ENCODE measurements around the gene LAMC3. TPM values are rescaled to one million over a fixed set of nuclear protein-coding genes. Genes with fewer than 3 reads are reported as not detected.

The LAMC3 gene
- total and polyA plus RNA-seq, 2 experiments from 2014 or later = not detected

- Histone ChIP-seq H3K27me3 (replicated peaks; ENCODE audit: insufficient read depth) (peaks cover 56% of the 10 kb centered on the region), H4K20me1 (ENCODE audit: insufficient read depth) (no peaks in the 10 kb centered on the region), H2AFZ (no peak overlapping the region), H3K9me3 (ENCODE audit: low read depth) (no peaks in the 10 kb centered on the region), H3K4me3 (no peak overlapping the region), H3K79me2 (ENCODE audit: insufficient read depth) (no peaks in the 10 kb centered on the region), H3K4me1 (ENCODE audit: insufficient read depth) (no peaks in the 10 kb centered on the region), H3K36me3 (ENCODE audit: low read depth) (no peaks in the 10 kb centered on the region), H3K9me2 (ENCODE audit: insufficient read depth) (no peaks in the 10 kb centered on the region), H3K27ac (no peak overlapping the region), H3F3A (ENCODE audit: insufficient read depth) (no peaks in the 10 kb centered on the region), H3K9ac (no peak overlapping the region), H3K4me2 (ENCODE audit: unreplicated experiment) (no peak overlapping the region)
- in situ Hi-C loops (cut with MboI) = no loop called here
- DNase-seq = no peak
- WGBS, 2 experiments (ENCODE audit: low coverage in 1 of 2, low lambda C conversion rate in 2 of 2, missing lambda C conversion rate in 2 of 2) = 43 to 59% methylated on average over 6 of the region's 6 CpGs
- TF ChIP-seq EZH2 (IDR thresholded peaks at IDR 0.05; ENCODE audit: insufficient read depth, poor library complexity, severe bottlenecking) (no peak), EZH2phosphoT487 (IDR thresholded peaks at IDR 0.05; ENCODE audit: insufficient read depth, low read depth) (no peak)
Measured at GRCh38 chr9:131012023-131012334, 3.0 kb downstream of the LAMC3 start.

GRCh38 chr9:131012396-131012917 is 3.5 kb downstream of the LAMC3 start:
- peaks cover 56% of the 10 kb centered on the region for H3K27me3 ChIP-seq (replicated peaks; ENCODE audit: insufficient read depth)
- no peak overlapping the region for H2AFZ ChIP-seq
- no peaks in the 10 kb centered on the region for H4K20me1 ChIP-seq (ENCODE audit: insufficient read depth)
- H3K4me1 ChIP-seq (ENCODE audit: insufficient read depth) = no peaks in the 10 kb centered on the region
- no peak overlapping the region for H3K27ac ChIP-seq
- no peaks in the 10 kb centered on the region for H3K36me3 ChIP-seq (ENCODE audit: low read depth)
- TF ChIP-seq EZH2phosphoT487 (IDR thresholded peaks at IDR 0.05; ENCODE audit: insufficient read depth, low read depth) = no peak
- TF ChIP-seq EZH2 (IDR thresholded peaks at IDR 0.05; ENCODE audit: insufficient read depth, poor library complexity, severe bottlenecking) = no peak
- no peaks in the 10 kb centered on the region for H3K79me2 ChIP-seq (ENCODE audit: insufficient read depth)
- DNase-seq = no peak
- no peak overlapping the region for H3K4me2 ChIP-seq (ENCODE audit: unreplicated experiment)
- no peaks in the 10 kb centered on the region for H3K9me3 ChIP-seq (ENCODE audit: low read depth)
- H3K9ac ChIP-seq = no peak overlapping the region
- no peaks in the 10 kb centered on the region for H3K9me2 ChIP-seq (ENCODE audit: insufficient read depth)
- H3F3A ChIP-seq (ENCODE audit: insufficient read depth) = no peaks in the 10 kb centered on the region
- no peak overlapping the region for H3K4me3 ChIP-seq
- in situ Hi-C loops (cut with MboI) = no loop called here
- 56 to 57% methylated on average over 22 of the region's 22 CpGs for WGBS, 2 experiments (ENCODE audit: low coverage in 1 of 2, low lambda C conversion rate in 2 of 2, missing lambda C conversion rate in 2 of 2)

GRCh38 chr9:131013015-131013755 is 4.2 kb downstream of the LAMC3 start:
- Histone ChIP-seq H3F3A (ENCODE audit: insufficient read depth) (no peaks in the 10 kb centered on the region), H3K9ac (no peak overlapping the region), H3K4me1 (ENCODE audit: insufficient read depth) (no peaks in the 10 kb centered on the region), H3K4me3 (no peak overlapping the region), H3K27me3 (replicated peaks; ENCODE audit: insufficient read depth) (peaks cover 53% of the 10 kb centered on the region), H3K27ac (no peak overlapping the region), H3K36me3 (ENCODE audit: low read depth) (no peaks in the 10 kb centered on the region), H2AFZ (no peak overlapping the region), H3K4me2 (ENCODE audit: unreplicated experiment) (no peak overlapping the region), H3K9me2 (ENCODE audit: insufficient read depth) (no peaks in the 10 kb centered on the region), H3K9me3 (ENCODE audit: low read depth) (no peaks in the 10 kb centered on the region), H3K79me2 (ENCODE audit: insufficient read depth) (no peaks in the 10 kb centered on the region), H4K20me1 (ENCODE audit: insufficient read depth) (no peaks in the 10 kb centered on the region)
- in situ Hi-C loops (cut with MboI) = no loop called here
- DNase-seq = no peak
- WGBS, 2 experiments (ENCODE audit: low coverage in 1 of 2, low lambda C conversion rate in 2 of 2, missing lambda C conversion rate in 2 of 2) = 85 to 89% methylated on average over 16 to 22 of the region's 22 CpGs
- TF ChIP-seq EZH2 (IDR thresholded peaks at IDR 0.05; ENCODE audit: insufficient read depth, poor library complexity, severe bottlenecking) = no peak
- no peak for TF ChIP-seq EZH2phosphoT487 (IDR thresholded peaks at IDR 0.05; ENCODE audit: insufficient read depth, low read depth)

- H3K9me2 ChIP-seq (ENCODE audit: insufficient read depth) = no peaks in the 10 kb centered on the region
- in situ Hi-C loops (cut with MboI) = no loop called here
- no peaks in the 10 kb centered on the region for H3K9me3 ChIP-seq (ENCODE audit: low read depth)
- no peaks in the 10 kb centered on the region for H4K20me1 ChIP-seq (ENCODE audit: insufficient read depth)
- H2AFZ ChIP-seq = no peak overlapping the region
- no peak overlapping the region for H3K27ac ChIP-seq
- no peaks in the 10 kb centered on the region for H3K79me2 ChIP-seq (ENCODE audit: insufficient read depth)
- no peaks in the 10 kb centered on the region for H3K36me3 ChIP-seq (ENCODE audit: low read depth)
- peaks cover 46% of the 10 kb centered on the region for H3K27me3 ChIP-seq (replicated peaks; ENCODE audit: insufficient read depth)
- DNase-seq = peak; percentile 24
- WGBS, 2 experiments (ENCODE audit: low coverage in 1 of 2, low lambda C conversion rate in 2 of 2, missing lambda C conversion rate in 2 of 2) = 69 to 72% methylated on average over 18 of the region's 18 CpGs
- no peaks in the 10 kb centered on the region for H3F3A ChIP-seq (ENCODE audit: insufficient read depth)
- H3K4me1 ChIP-seq (ENCODE audit: insufficient read depth) = no peaks in the 10 kb centered on the region
- no peak for TF ChIP-seq EZH2phosphoT487 (IDR thresholded peaks at IDR 0.05; ENCODE audit: insufficient read depth, low read depth)
- no peak for TF ChIP-seq EZH2 (IDR thresholded peaks at IDR 0.05; ENCODE audit: insufficient read depth, poor library complexity, severe bottlenecking)
- H3K9ac ChIP-seq = no peak overlapping the region
- H3K4me2 ChIP-seq (ENCODE audit: unreplicated experiment) = no peak overlapping the region
- no peak overlapping the region for H3K4me3 ChIP-seq
Measured at GRCh38 chr9:131013771-131014676, 5.0 kb downstream of the LAMC3 start.
